ENCODE measurements around the gene FOXI2.

- TF ChIP-seq CTCF (IDR thresholded peaks at IDR 0.05) (no peak), POLR2A (IDR thresholded peaks at IDR 0.05) (no peak)
These were observed 49.4 kb upstream of the FOXI2 start for GRCh38 chr10:127687548-127687947.
